ENCODE results near the gene SHLD2.

The SHLD2 gene

GRCh38 chr10:87058171-87058570 is 36.8 kb upstream of the SHLD2 start:
- no peak for DNase-seq (ENCODE audit: extremely low spot score)
- POLR2A ChIA-PET, result no interaction called here
- no peak for TF ChIP-seq CTCF (IDR thresholded peaks at IDR 0.05; ENCODE audit: control extremely low read depth, extremely low read depth, low read depth, missing control alignments)
- CTCF ChIA-PET, result interaction anchor here (1.4 kb wide), 1 partner anchor 18 kb away, joined by 3 read pairs; no protein-coding TSS in a partner anchor

GRCh38 chr10:87059401-87059800 is 35.6 kb upstream of the SHLD2 start:
- CTCF ChIA-PET, result no interaction called here
- no peak for DNase-seq (ENCODE audit: extremely low spot score)
- TF ChIP-seq CTCF (IDR thresholded peaks at IDR 0.05; ENCODE audit: control extremely low read depth, extremely low read depth, low read depth, missing control alignments), result no peak

GRCh38 chr10:87060280-87060928 is 34.6 kb upstream of the SHLD2 start:
- no peak for TF ChIP-seq CTCF (IDR thresholded peaks at IDR 0.05; ENCODE audit: control extremely low read depth, extremely low read depth, low read depth, missing control alignments)
- ChIA-PET POLR2A (no interaction called here), CTCF (no interaction called here)
- DNase-seq (ENCODE audit: extremely low spot score), result no peak

More at GRCh38 chr10:87059401-87059800, 35.6 kb upstream of the SHLD2 start:
- POLR2A ChIA-PET, result no interaction called here

- no peak for TF ChIP-seq CTCF (IDR thresholded peaks at IDR 0.05; ENCODE audit: control extremely low read depth, extremely low read depth, low read depth, missing control alignments)
- ChIA-PET CTCF (interaction anchor here (1.6 kb wide), 1 partner anchor 10 kb away, joined by 5 read pairs; no protein-coding TSS in a partner anchor), POLR2A (no interaction called here)
- DNase-seq (ENCODE audit: extremely low spot score), result no peak
These were observed 30.4 kb upstream of the SHLD2 start for GRCh38 chr10:87064651-87065050.

GRCh38 chr10:87066178-87066577 is 28.8 kb upstream of the SHLD2 start:
- CTCF ChIA-PET, result no interaction called here
- POLR2A ChIA-PET, result no interaction called here
- no peak for TF ChIP-seq CTCF (IDR thresholded peaks at IDR 0.05; ENCODE audit: control extremely low read depth, extremely low read depth, low read depth, missing control alignments)
- no peak for DNase-seq (ENCODE audit: extremely low spot score)

- POLR2A ChIA-PET, result no interaction called here
- no peak for DNase-seq (ENCODE audit: extremely low spot score)
- no peak for TF ChIP-seq CTCF (IDR thresholded peaks at IDR 0.05; ENCODE audit: control extremely low read depth, extremely low read depth, low read depth, missing control alignments)
- CTCF ChIA-PET, result no interaction called here
These were observed 28.1 kb upstream of the SHLD2 start for GRCh38 chr10:87066865-87067264.

Data from GM10248 (cell line).